ENCODE results near the gene SASH1. TPM values are rescaled to one million over a fixed set of nuclear protein-coding genes. Genes with fewer than 3 reads are reported as not detected.

Gene SASH1
- total RNA-seq, 1 experiment from 2014 or later, result 42.0 TPM

DNA sequence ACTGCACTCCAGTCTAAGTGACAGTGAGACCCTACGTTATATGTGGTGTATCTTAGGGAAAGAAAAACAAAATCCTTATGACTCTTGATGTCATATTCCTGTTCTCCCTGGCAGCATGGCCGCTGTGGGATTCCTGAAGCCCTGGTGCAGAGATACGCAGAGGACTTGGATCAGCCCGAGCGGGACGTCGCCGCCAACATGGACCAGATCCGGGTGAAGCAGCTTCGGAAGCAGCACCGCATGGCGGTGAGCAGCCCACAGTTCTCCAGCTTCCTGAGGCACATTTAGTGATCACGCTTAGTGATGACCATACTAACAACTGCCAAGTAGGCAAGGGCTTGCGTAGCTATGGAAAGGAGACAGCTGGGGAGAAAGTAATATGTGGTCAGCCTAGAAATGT lies 203.3 kb downstream of the SASH1 start:
- H3K4me1 Mint-ChIP-seq (ENCODE audit: low read depth, unreplicated experiment), result no peaks in the 10 kb centered on the region
- no peaks in the 10 kb centered on the region for H3K9me3 Mint-ChIP-seq (ENCODE audit: unreplicated experiment)
- H3K27ac Mint-ChIP-seq (ENCODE audit: unreplicated experiment), result no peak overlapping the region
- Histone ChIP-seq H3K36me3 (ENCODE audit: control insufficient read depth, insufficient read depth, low read length) (no peaks in the 10 kb centered on the region; the same call in 1 of the 2 replicates), H3K4me3 (ENCODE audit: low read depth, low read length) (no peak overlapping the region), H3K4me1 (no peaks in the 10 kb centered on the region), H3K27me3 (replicated peaks; ENCODE audit: control insufficient read depth, insufficient read depth, low read length) (no peaks in the 10 kb centered on the region), H3K9me3 (no peaks in the 10 kb centered on the region)
- H3K36me3 Mint-ChIP-seq (ENCODE audit: insufficient read depth, unreplicated experiment), result peaks cover 47% of the 10 kb centered on the region
- no TSS peak for BruUV-seq (replicated peaks)
- H3K4me3 Mint-ChIP-seq (ENCODE audit: unreplicated experiment), result no peak overlapping the region
- intact Hi-C loops (cut with micrococcal nuclease; ENCODE audit: unreplicated experiment), result no loop called here
- CTCF ChIA-PET, result no interaction called here
- TF ChIP-seq, protein P1, sequence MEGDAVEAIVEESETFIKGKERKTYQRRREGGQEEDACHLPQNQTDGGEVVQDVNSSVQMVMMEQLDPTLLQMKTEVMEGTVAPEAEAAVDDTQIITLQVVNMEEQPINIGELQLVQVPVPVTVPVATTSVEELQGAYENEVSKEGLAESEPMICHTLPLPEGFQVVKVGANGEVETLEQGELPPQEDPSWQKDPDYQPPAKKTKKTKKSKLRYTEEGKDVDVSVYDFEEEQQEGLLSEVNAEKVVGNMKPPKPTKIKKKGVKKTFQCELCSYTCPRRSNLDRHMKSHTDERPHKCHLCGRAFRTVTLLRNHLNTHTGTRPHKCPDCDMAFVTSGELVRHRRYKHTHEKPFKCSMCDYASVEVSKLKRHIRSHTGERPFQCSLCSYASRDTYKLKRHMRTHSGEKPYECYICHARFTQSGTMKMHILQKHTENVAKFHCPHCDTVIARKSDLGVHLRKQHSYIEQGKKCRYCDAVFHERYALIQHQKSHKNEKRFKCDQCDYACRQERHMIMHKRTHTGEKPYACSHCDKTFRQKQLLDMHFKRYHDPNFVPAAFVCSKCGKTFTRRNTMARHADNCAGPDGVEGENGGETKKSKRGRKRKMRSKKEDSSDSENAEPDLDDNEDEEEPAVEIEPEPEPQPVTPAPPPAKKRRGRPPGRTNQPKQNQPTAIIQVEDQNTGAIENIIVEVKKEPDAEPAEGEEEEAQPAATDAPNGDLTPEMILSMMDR (IDR thresholded peaks at IDR 0.05; ENCODE audit: insufficient read depth in 1 of 2, low read depth in 1 of 2, low read length in 1 of 2, severe bottlenecking in 1 of 2, unreplicated experiment in 1 of 2), result no peak
- POLR2A ChIA-PET, result no interaction called here
- no peaks in the 10 kb centered on the region for H3K27me3 Mint-ChIP-seq (ENCODE audit: insufficient read depth, unreplicated experiment)
- no peak for DNase-seq

DNA sequence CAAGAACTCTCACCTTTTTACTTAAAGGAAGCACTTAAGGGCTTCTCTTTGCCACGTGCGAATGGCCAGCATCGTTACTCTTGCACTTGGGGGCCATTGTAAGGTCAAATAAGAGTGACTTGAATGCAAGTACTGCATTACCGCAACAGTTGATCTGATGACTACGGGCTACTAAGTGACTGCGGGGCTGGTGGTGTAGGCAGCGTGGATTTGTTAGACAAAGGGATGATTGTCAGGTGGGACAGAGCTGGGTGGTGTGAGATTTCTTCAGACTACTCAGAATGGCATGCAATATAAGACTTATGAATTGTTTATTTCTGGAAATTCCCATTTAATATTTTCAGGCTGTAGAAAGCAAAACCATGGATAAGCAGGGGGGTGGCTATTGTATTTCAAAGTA lies 204.5 kb downstream of the SASH1 start:
- no peaks in the 10 kb centered on the region for H3K9me3 Mint-ChIP-seq (ENCODE audit: unreplicated experiment)

DNA sequence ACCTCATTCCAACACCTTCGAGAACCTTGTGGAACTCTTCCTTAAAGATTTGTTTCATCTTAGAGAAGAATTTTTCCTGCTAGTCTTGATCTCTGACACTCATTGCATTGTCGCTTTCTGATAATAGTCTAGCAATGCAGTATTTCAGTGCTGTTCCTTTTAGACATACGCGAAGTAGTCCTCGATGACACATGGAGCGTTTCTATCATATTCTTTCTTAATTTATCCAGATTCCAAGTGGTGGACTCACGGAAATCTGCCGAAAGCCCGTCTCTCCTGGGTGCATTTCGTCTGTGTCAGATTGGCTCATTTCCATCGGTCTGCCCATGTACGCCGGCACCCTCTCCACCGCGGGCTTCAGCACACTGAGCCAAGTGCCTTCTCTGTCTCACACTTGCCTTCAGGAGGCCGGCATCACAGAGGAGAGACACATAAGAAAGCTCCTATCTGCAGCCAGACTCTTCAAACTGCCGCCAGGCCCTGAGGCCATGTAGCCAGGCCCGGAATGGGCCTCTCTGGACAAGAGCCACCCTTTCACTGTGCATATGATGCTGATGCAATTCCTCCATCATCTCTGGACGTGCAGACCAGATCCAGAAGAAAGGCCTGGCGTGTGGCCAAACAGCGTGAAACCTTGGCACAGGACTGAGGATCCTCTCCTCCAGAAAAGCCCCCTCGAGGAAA lies 205.6 kb downstream of the SASH1 start:
- TF ChIP-seq, protein P1 (IDR thresholded peaks at IDR 0.05; ENCODE audit: insufficient read depth in 1 of 2, low read depth in 1 of 2, low read length in 1 of 2, severe bottlenecking in 1 of 2, unreplicated experiment in 1 of 2), result no peak
- H3K4me3 ChIP-seq (ENCODE audit: low read depth, low read length), result no peak overlapping the region
- no peaks in the 10 kb centered on the region for H3K27me3 ChIP-seq (replicated peaks; ENCODE audit: control insufficient read depth, insufficient read depth, low read length)
- no peaks in the 10 kb centered on the region; the same call in 1 of the 2 replicates for H3K36me3 ChIP-seq (ENCODE audit: control insufficient read depth, insufficient read depth, low read length)
- DNase-seq, result no peak
- Mint-ChIP-seq H3K9me3 (ENCODE audit: unreplicated experiment) (peaks cover 2% of the 10 kb centered on the region), H3K27ac (ENCODE audit: unreplicated experiment) (no peak overlapping the region), H3K27me3 (ENCODE audit: insufficient read depth, unreplicated experiment) (no peaks in the 10 kb centered on the region), H3K4me1 (ENCODE audit: low read depth, unreplicated experiment) (no peaks in the 10 kb centered on the region), H3K4me3 (ENCODE audit: unreplicated experiment) (no peak overlapping the region), H3K36me3 (ENCODE audit: insufficient read depth, unreplicated experiment) (peaks cover 30% of the 10 kb centered on the region)
- no peaks in the 10 kb centered on the region for H3K4me1 ChIP-seq
- ChIA-PET POLR2A (no interaction called here), CTCF (no interaction called here)
- intact Hi-C loops (cut with micrococcal nuclease; ENCODE audit: unreplicated experiment), result no loop called here
- BruUV-seq (replicated peaks), result no TSS peak
- H3K9me3 ChIP-seq, result no peaks in the 10 kb centered on the region

More for the DNA sequence above, 204.5 kb downstream of the SASH1 start:
- CTCF ChIA-PET, result no interaction called here
- H3K4me3 Mint-ChIP-seq (ENCODE audit: unreplicated experiment), result no peak overlapping the region
- POLR2A ChIA-PET, result no interaction called here
- DNase-seq, result no peak
- intact Hi-C loops (cut with micrococcal nuclease; ENCODE audit: unreplicated experiment), result no loop called here
- no peaks in the 10 kb centered on the region for H3K27me3 Mint-ChIP-seq (ENCODE audit: insufficient read depth, unreplicated experiment)
- Histone ChIP-seq H3K4me1 (no peaks in the 10 kb centered on the region), H3K27me3 (replicated peaks; ENCODE audit: control insufficient read depth, insufficient read depth, low read length) (no peaks in the 10 kb centered on the region), H3K9me3 (no peaks in the 10 kb centered on the region), H3K36me3 (ENCODE audit: control insufficient read depth, insufficient read depth, low read length) (no peaks in the 10 kb centered on the region; the same call in 1 of the 2 replicates), H3K4me3 (ENCODE audit: low read depth, low read length) (no peak overlapping the region)
- no peak overlapping the region for H3K27ac Mint-ChIP-seq (ENCODE audit: unreplicated experiment)
- TF ChIP-seq, protein P1 (IDR thresholded peaks at IDR 0.05; ENCODE audit: insufficient read depth in 1 of 2, low read depth in 1 of 2, low read length in 1 of 2, severe bottlenecking in 1 of 2, unreplicated experiment in 1 of 2), result no peak
- BruUV-seq (replicated peaks), result no TSS peak
- H3K36me3 Mint-ChIP-seq (ENCODE audit: insufficient read depth, unreplicated experiment), result peaks cover 41% of the 10 kb centered on the region
- no peaks in the 10 kb centered on the region for H3K4me1 Mint-ChIP-seq (ENCODE audit: low read depth, unreplicated experiment)
